Adipose tissue (tissue), 3 donors: Measurements from ENCODE around the gene KATNB1. TPM values are rescaled to one million over a fixed set of nuclear protein-coding genes. Genes with fewer than 3 reads are reported as not detected.
"Not testable (repeated sequence)": the region's sequence is repeated elsewhere in the genome, so short reads cannot be mapped to it uniquely, and the experiment has no call there.

Experiments
- H3K27ac ChIP-seq: one replicate; pipeline ENCODE4 v1.5.1; 2013; ENCODE audit warnings: low read depth, low read length
- WGBS, 3 donors: extraction: QIAGEN DNeasy Blood & Tissue Kit; methylation state at CpG; one replicate each; pipeline ENCODE4 v1.1.7; 2013; 5-methylcytosine and 5-hydroxymethylcytosine counted together
- polyA plus RNA-seq, 3 donors: library from polyadenylated mRNA; stranded (reverse); fragments of 200-250 nt; gene quantifications; one replicate each; pipeline ENCODE4 v1.2.3, GENCODE V29; 2013
- donor health status: healthy with polysubstance abuse.
- donor health status: Bipolar disorder and iron deficiency.
- donor health status: healthy.

The KATNB1 gene
- polyA plus RNA-seq, 3 donors: 11.4 to 16.5 (median 15.0) TPM

DNA sequence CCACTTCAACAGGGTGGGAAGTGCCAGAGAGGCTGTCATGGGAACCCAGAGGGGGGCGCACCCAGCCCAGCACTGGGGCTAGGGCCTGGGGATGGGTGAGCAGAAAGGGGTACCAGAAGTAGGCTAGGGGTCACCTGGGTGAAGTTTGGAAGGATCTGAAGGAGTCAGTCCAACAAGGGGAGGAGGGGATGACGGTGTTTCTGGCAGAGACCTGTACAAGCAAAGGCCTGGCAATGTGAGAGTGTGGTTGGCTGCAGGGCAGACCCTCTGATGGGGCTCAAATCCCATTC, 13.4 kb upstream of the KATNB1 start:
- H3K27ac ChIP-seq: no peak overlapping the region
- WGBS, 3 donors: 83 to 97% (median 92%) methylated on average over 2 of the region's 2 CpGs

DNA sequence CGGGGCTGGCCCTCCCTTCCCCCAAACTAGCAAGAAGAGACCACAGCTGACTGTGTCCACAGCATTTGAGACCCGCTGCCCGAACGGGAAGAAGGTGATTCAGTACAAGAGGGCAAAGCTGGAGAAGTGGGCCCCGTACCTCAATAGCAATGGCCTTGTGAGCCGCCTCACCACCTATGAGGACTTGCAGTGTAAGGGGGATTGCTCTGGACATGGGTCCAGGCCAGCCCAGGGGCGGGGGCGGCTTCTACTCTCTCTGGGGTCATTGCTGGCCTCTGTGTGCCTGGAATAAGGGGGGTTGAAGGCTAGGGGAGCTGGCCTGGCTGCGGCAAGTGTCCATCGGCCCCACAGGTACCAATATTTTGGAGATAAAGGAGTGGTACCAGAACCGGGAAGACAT, 12.9 kb upstream of the KATNB1 start:
- 75 to 86% (median 81%) methylated on average over 11 of the region's 11 CpGs for WGBS, 3 donors
- H3K27ac ChIP-seq: no peak overlapping the region

GRCh38 chr16:57723170-57723569, 12.4 kb upstream of the KATNB1 start:
- 63 to 81% (median 69%) methylated on average over 7 of the region's 7 CpGs for WGBS, 3 donors
- no peak overlapping the region for H3K27ac ChIP-seq

DNA sequence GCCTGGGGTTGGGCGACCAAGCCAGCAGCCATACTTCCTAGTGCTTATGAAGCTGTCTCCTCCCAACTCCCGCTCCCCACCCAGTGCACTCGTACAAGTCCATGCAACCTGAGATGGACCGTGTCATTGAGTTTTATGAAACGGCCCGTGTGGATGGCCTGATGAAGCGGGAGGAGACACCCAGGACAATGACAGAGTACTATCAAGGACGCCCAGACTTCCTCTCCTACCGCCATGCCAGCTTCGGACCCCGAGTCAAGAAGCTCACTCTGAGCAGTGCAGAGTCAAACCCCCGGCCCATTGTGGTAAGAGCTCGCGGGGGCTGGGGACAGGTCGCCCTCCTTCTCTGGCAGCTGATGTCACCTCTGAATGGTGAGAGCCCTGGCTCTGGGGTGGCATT, 11.0 kb upstream of the KATNB1 start:
- 80 to 88% (median 85%) methylated on average over 15 of the region's 15 CpGs for WGBS, 3 donors

DNA sequence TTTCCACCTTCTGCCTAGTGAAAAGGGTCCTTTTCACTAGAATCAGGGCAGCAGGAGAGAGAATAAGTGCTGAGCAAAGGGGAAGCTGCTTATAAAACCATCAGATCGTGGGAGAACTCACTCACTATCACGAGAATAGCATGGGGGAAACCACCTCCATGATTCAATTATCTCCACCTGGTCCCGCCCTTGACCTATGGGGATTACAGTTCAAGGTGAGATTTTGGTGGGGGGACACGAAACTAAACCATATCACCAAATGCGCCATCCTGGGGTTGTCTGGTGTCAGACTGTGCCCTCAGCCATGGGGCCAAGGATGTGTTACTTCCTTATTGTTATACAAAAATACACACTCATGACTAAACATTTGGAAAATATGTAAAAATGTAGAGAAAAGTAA, 10.4 kb upstream of the KATNB1 start:
- 52 to 69% (median 62%) methylated on average over 5 of the region's 5 CpGs for WGBS, 3 donors
- H3K27ac ChIP-seq: no peak overlapping the region

More for the DNA sequence above, 11.0 kb upstream of the KATNB1 start:
- no peak overlapping the region for H3K27ac ChIP-seq

- no peak overlapping the region for H3K27ac ChIP-seq
- WGBS, 3 donors: 74 to 78% (median 76%) methylated on average over 5 of the region's 5 CpGs
Measured at GRCh38 chr16:57725554-57725953, 10.0 kb upstream of the KATNB1 start.

DNA sequence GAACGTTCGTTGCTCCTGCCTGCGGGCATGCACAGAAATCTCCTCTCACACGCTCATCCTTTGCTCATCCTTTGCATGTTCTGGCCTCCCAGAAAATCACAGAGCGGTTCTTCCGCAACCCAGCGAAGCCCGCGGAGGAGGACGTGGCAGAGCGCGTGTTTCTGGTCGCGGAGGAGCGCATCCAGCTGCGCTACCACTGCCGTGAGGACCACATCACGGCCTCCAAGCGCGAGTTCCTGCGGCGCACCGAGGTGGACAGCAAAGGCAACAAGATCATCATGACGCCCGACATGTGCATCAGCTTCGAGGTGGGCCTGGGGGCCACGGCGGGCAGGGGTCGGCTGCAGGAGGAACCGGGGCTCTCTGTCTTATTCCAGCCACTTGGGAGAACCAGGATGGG, 9.6 kb upstream of the KATNB1 start:
- 90 to 94% (median 90%) methylated on average over 30 of the region's 30 CpGs for WGBS, 3 donors
- no peak overlapping the region for H3K27ac ChIP-seq

GRCh38 chr16:57726433-57726947, 9.1 kb upstream of the KATNB1 start:
- WGBS, 3 donors: 77 to 82% (median 77%) methylated on average over 7 of the region's 7 CpGs

DNA sequence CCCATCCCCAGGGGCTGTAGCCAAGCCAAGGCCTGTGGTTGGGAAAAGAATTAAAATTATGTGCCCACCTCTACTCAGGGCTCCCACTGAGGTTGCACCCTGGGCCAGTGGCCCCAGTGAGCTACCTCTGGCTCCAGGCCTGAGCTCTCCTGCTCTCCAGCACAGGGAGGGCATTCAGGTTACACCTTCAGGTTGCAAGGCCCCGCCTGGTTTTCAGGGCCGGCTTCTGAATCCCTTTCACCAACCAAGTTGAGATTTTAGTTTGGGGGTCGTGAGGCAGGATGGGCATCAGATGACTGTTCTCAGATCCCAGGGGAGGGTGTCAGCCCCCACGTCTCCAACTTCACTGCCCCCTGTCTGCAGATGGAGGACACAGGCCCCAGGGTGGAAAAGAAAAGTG, 8.0 kb upstream of the KATNB1 start:
- 71 to 80% (median 78%) methylated on average over 4 of the region's 4 CpGs for WGBS, 3 donors
- no peak overlapping the region for H3K27ac ChIP-seq

More at GRCh38 chr16:57726433-57726947, 9.1 kb upstream of the KATNB1 start:
- H3K27ac ChIP-seq: no peak overlapping the region

DNA sequence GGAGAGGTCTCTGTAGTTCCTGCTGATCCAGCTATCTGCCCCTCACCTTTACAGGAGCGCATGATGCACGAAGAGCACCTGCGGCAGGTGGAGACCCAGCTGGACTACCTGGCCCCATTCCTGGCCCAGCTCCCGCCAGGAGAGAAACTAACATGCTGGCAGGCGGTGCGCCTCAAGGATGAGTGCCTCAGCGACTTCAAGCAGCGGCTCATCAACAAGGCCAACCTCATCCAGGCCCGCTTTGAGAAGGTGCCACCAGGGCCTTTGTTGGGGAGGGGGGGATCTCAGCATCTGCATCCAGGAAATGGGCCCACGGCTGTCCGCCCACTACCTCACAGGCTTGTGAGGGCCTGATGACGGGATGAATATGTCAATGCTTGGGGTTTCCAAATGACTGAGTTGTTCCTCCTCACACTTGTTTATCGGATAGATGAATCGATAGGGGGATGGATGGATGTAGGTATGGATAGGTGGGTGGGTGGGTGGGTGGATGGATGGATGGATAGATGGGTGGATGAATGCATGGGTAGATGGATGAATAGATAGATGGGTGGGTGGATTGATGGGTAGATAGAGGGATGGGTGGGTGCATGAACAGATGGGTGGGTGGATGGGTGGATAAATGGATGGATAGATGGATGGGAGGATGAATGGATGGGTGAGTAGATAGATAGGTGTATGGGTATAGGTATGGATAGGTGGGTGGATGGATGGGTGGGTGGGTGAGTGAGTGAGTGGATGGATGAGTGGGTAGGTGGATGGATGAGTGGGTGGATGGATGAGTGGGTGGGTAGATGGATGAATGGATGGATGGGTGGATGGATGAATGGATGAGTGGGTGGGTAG, 7.0 kb upstream of the KATNB1 start:
- WGBS, 3 donors: 97% methylated on average over 14 of the region's 14 CpGs
- no peak overlapping the region for H3K27ac ChIP-seq

DNA sequence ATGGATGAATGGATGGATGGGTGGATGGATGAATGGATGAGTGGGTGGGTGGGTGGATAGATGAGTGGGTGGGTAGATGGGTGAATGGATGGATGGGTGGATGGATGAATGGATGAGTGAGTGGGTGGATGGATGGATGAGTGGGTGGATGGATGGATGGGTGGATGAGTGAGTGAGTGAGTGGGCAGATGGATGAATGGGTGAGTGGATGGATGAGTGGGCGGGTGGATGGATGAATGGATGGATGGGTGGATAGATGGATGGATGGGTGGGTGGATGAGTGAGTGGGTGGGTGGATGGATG, 6.4 kb upstream of the KATNB1 start:
- 88 to 95% (median 95%) methylated on average over 1 of the region's 1 CpG for WGBS, 3 donors
- no peak overlapping the region for H3K27ac ChIP-seq

- not testable (repeated sequence) for H3K27ac ChIP-seq
- 93 to 96% (median 95%) methylated on average over 6 of the region's 6 CpGs for WGBS, 3 donors
Measured at GRCh38 chr16:57729852-57730251, 5.7 kb upstream of the KATNB1 start.

DNA sequence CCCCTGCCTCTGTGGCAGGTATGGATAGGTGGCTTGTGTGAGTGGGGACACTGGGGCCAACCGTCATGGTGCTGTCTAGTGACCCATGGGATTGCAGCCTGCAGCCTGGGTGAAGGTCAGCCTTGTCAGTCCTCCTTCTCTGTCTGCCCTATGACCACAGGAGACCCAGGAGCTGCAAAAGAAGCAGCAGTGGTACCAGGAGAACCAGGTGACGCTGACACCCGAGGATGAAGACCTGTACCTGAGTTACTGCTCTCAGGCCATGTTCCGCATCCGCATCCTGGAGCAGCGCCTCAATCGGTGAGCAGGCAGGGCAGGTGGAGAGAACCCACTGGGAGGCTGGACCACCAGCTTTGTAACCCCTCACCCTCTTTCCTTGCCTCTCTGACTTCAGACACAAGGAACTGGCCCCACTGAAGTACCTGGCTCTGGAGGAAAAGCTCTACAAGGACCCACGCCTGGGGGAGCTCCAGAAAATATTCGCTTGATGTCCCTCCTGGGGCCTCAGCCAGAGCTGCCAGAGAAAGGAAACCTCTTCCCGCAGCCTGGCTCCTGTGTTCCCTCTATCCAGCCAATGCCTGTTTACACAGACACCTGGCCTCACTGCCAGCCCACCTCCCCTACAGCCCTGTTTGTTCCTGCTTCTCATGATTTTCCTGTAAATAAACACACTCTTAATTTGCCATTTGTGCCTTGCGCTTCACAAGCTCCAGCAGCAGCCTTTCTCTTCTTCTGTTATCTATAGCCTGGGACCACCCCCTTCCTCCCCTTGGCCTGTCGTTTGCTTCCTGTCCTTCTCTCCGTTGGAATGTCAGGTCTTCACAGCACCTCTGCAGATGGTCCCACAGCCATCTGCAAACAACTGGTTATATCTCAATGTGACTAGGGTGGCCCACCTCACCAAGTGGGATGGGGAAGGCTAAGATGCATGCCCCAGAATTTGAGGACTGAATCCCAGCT, 4.5 kb upstream of the KATNB1 start:
- no peak overlapping the region for H3K27ac ChIP-seq
- 70 to 75% (median 74%) methylated on average over 12 to 13 of the region's 13 CpGs for WGBS, 3 donors

GRCh38 chr16:57732037-57732436, 3.5 kb upstream of the KATNB1 start:
- no peak overlapping the region for H3K27ac ChIP-seq
- 29 to 75% (median 31%) methylated on average over 2 of the region's 2 CpGs for WGBS, 3 donors

DNA sequence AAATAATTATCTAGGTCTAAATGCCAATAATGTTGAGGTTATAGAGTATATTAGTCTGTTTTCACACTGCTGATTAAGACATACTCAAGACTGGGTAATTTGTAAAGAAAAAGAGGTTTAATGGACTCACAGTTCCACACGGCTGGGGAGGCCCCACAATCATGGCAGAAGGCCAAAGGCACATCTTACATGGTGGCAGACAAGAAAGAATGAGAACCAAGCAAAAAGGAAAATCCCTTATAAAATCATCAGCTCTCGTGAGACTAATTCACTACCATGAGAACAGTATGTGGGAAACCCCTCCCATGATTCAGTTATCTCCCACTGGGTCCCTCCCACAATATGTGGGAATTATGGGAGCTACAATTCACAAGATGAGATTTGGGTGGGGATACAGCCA, 2.9 kb upstream of the KATNB1 start:
- 58 to 80% (median 73%) methylated on average over 2 of the region's 2 CpGs for WGBS, 3 donors

DNA sequence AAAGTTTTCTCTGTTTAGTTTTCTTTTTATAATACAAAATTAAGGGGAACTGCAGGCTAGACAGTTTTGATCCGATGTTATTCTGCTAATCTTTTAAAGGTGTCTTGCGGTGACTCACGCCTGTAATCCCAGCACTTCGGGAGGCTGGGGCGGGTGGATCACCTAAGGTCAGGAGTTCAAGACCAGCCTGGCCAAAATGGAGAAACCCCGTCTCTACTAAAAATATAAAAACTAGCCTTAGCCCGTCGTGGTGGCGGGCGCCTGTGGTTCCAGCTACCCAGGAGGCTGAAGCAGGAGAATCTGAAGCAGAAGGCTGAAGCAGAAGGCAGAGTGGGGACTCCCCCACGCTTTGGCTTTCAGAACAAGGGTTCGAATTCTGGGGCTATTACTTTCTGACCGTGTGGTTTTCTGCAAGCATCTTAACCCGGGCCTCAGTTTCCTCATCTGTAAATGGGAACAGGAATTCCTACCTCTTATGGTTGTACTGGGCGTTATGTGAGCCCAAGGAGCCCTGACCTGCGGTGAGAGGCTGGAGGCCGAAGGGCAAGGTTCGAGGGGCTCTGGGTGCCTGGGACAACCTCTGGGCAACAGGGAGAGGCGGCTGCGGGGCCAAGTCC, 1.2 kb upstream of the KATNB1 start:
- 48 to 55% (median 49%) methylated on average over 20 of the region's 20 CpGs for WGBS, 3 donors
- no peak overlapping the region for H3K27ac ChIP-seq

More for the DNA sequence above, 2.9 kb upstream of the KATNB1 start:
- H3K27ac ChIP-seq: no peak overlapping the region

- H3K27ac ChIP-seq: no peak overlapping the region
- WGBS, 3 donors: 0% methylated on average over 45 of the region's 45 CpGs
Measured at GRCh38 chr16:57734925-57735754, 430 bp upstream of the KATNB1 start.
